SU-DHL-6 (cell line): ENCODE results near the gene LRIT3.
"Not testable (repeated sequence)": the region's sequence is repeated elsewhere in the genome, so short reads cannot be mapped to it uniquely, and the experiment has no call there.

ENCODE experiments used
- H2AFZ ChIP-seq: fragments of 200-600 bp; sonication (generic); 2 replicates; pipeline ENCODE4 v1.6.1; 2014; ENCODE audit warnings: low read depth, mild to moderate bottlenecking, moderate library complexity, mixed read lengths, antibody characterized with exemption, low read length; ENCODE audit not compliant: severe bottlenecking
- H3F3A ChIP-seq: fragments of 200-600 bp; shearing (Covaris generic); 2 replicates; pipeline ENCODE4 v1.6.0; 2016; ENCODE audit warnings: antibody characterized with exemption, mild to moderate bottlenecking; ENCODE audit not compliant: insufficient read depth
- H3K27ac ChIP-seq: fragments of 200-600 bp; sonication (generic); 2 replicates; pipeline ENCODE4 v1.5.1; 2016; ENCODE audit warnings: low read depth, mild to moderate bottlenecking, low read length, moderate library complexity, mixed read lengths
- H3K27me3 ChIP-seq: fragments of 200-600 bp; sonication (generic), shearing (Covaris generic); 2 replicates; pipeline ENCODE4 v1.6.0; 2014; ENCODE audit warnings: mild to moderate bottlenecking, low read length
- H3K36me3 ChIP-seq: fragments of 200-600 bp; sonication (generic); 2 replicates; pipeline ENCODE4 v1.6.1; 2014; ENCODE audit warnings: mild to moderate bottlenecking, low read length, mixed read lengths
- H3K4me2 ChIP-seq: fragments of 300-600, 200-600 bp; shearing (Covaris generic), sonication (generic); 2 replicates; pipeline ENCODE4 v1.6.0; 2014; ENCODE audit warnings: low read length, low read depth, mild to moderate bottlenecking; ENCODE audit not compliant: poor library complexity, severe bottlenecking
- H3K4me3 ChIP-seq: fragments of 200-600 bp; sonication (generic); 2 replicates; pipeline ENCODE4 v1.5.1; 2014; ENCODE audit warnings: antibody characterized with exemption, low read length, mild to moderate bottlenecking, mixed read lengths; ENCODE audit not compliant: insufficient read depth, poor library complexity, severe bottlenecking
- H3K79me2 ChIP-seq: fragments of 200-600 bp; sonication (generic); 2 replicates; pipeline ENCODE4 v1.6.1; 2014; ENCODE audit warnings: mild to moderate bottlenecking, low read length, moderate library complexity; ENCODE audit not compliant: insufficient read depth
- H3K9ac ChIP-seq: fragments of 200-600 bp; sonication (generic); 2 replicates; pipeline ENCODE4 v1.7.0; 2014; ENCODE audit warnings: mild to moderate bottlenecking, low read length
- H3K9me2 ChIP-seq: fragments of 200-600 bp; sonication (generic); replicated peaks from 2 replicates; pipeline ENCODE4 v1.6.1; 2014; ENCODE audit warnings: low read length; ENCODE audit not compliant: insufficient read depth
- H3K9me3 ChIP-seq: fragments of 200-600 bp; sonication (generic); 2 replicates; pipeline ENCODE4 v1.6.1; 2014; ENCODE audit warnings: low read length, mixed read lengths; ENCODE audit not compliant: insufficient read depth
- H4K20me1 ChIP-seq: fragments of 200-600 bp; sonication (generic); 2 replicates; pipeline ENCODE4 v1.6.1; 2014; ENCODE audit warnings: low read depth, mild to moderate bottlenecking, antibody characterized with exemption, low read length, moderate library complexity, mixed read lengths
- EZH2phosphoT487 ChIP-seq: fragments of 200-600 bp; sonication (generic), shearing (Covaris generic); conservative IDR thresholded peaks from 2 replicates; pipeline ENCODE4 v1.6.1; 2018; ENCODE audit warnings: mild to moderate bottlenecking, antibody characterized with exemption, low read length, moderate library complexity, mixed read lengths
- TF ChIP-seq, protein P1 (sequence below): fragments of 200-600 bp; sonication (generic); IDR thresholded peaks from one replicate; pipeline ENCODE4 v1.5.1; 2017; ENCODE audit warnings: antibody characterized with exemption, mild to moderate bottlenecking, low read length, moderate library complexity; ENCODE audit not compliant: insufficient read depth, poor library complexity, severe bottlenecking

LRIT3 gene

GRCh38 chr4:109846395-109847098 is 1.4 kb upstream of the LRIT3 start:
- no peaks in the 10 kb centered on the region for H3K36me3 ChIP-seq
- TF ChIP-seq, protein P1, sequence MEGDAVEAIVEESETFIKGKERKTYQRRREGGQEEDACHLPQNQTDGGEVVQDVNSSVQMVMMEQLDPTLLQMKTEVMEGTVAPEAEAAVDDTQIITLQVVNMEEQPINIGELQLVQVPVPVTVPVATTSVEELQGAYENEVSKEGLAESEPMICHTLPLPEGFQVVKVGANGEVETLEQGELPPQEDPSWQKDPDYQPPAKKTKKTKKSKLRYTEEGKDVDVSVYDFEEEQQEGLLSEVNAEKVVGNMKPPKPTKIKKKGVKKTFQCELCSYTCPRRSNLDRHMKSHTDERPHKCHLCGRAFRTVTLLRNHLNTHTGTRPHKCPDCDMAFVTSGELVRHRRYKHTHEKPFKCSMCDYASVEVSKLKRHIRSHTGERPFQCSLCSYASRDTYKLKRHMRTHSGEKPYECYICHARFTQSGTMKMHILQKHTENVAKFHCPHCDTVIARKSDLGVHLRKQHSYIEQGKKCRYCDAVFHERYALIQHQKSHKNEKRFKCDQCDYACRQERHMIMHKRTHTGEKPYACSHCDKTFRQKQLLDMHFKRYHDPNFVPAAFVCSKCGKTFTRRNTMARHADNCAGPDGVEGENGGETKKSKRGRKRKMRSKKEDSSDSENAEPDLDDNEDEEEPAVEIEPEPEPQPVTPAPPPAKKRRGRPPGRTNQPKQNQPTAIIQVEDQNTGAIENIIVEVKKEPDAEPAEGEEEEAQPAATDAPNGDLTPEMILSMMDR: no peak
- no peak for TF ChIP-seq EZH2phosphoT487
- no peaks in the 10 kb centered on the region for H3K9me3 ChIP-seq
- no peak overlapping the region for H2AFZ ChIP-seq
- no peak overlapping the region for H3K4me2 ChIP-seq
- H3F3A ChIP-seq: no peaks in the 10 kb centered on the region
- no peaks in the 10 kb centered on the region for H3K27me3 ChIP-seq
- H3K79me2 ChIP-seq: no peaks in the 10 kb centered on the region
- no peaks in the 10 kb centered on the region for H3K9me2 ChIP-seq
- H3K27ac ChIP-seq: no peak overlapping the region
- H3K4me3 ChIP-seq: no peak overlapping the region
- no peaks in the 10 kb centered on the region for H4K20me1 ChIP-seq
- no peak overlapping the region for H3K9ac ChIP-seq

DNA sequence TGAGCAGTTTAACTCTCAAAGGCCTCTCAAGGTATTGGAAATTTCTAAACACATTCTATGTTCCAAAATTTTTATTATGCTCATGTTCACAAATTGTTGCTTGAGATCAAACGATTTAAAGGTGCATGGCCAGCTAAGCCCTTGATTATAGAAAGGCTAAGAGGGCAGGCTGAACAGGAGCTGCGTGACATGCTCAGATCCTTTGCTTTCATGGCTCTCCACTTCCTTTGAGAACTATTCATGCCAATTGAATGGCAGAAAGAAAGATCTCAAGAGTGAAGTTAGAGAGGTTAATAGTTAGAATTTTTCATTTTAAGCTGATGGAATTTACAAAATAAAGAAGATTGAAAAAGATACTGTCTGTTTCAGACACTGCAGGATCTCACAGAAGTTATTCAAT is 594 bp downstream of the LRIT3 start:
- Histone ChIP-seq H3K27me3 (no peaks in the 10 kb centered on the region), H4K20me1 (no peaks in the 10 kb centered on the region), H3K27ac (no peak overlapping the region), H3K9me2 (no peaks in the 10 kb centered on the region), H3K4me3 (no peak overlapping the region), H3K9ac (no peak overlapping the region), H3K4me2 (no peak overlapping the region), H3K36me3 (no peaks in the 10 kb centered on the region), H2AFZ (no peak overlapping the region), H3F3A (no peaks in the 10 kb centered on the region), H3K9me3 (no peaks in the 10 kb centered on the region), H3K79me2 (no peaks in the 10 kb centered on the region)
- TF ChIP-seq, protein P1: no peak
- no peak for TF ChIP-seq EZH2phosphoT487

DNA sequence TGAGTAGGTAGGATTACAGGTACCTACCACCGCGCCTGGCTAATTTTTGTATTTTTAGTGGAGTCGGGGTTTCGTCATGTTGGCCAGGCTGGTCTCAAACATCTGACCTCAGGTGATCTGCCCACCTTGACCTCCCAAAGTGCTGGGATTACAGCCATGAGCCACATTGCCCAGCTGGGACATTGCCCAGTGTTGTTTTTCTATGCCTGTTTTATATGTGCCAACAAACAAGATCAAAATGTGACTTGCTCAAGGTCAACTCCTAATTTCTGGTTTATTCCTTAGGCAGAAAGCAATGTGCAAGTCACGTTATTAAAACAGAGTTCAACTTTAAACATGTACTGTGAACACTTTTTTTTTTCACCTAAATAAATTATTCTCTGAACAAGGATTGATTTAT is 2.7 kb downstream of the LRIT3 start:
- Histone ChIP-seq H3K79me2 (no peaks in the 10 kb centered on the region), H3K9ac (no peak overlapping the region), H3K27ac (no peak overlapping the region), H4K20me1 (no peaks in the 10 kb centered on the region), H2AFZ (no peak overlapping the region), H3K9me3 (no peaks in the 10 kb centered on the region), H3F3A (no peaks in the 10 kb centered on the region), H3K36me3 (no peaks in the 10 kb centered on the region), H3K9me2 (no peaks in the 10 kb centered on the region), H3K27me3 (no peaks in the 10 kb centered on the region), H3K4me3 (no peak overlapping the region), H3K4me2 (no peak overlapping the region)
- no peak for TF ChIP-seq EZH2phosphoT487

DNA sequence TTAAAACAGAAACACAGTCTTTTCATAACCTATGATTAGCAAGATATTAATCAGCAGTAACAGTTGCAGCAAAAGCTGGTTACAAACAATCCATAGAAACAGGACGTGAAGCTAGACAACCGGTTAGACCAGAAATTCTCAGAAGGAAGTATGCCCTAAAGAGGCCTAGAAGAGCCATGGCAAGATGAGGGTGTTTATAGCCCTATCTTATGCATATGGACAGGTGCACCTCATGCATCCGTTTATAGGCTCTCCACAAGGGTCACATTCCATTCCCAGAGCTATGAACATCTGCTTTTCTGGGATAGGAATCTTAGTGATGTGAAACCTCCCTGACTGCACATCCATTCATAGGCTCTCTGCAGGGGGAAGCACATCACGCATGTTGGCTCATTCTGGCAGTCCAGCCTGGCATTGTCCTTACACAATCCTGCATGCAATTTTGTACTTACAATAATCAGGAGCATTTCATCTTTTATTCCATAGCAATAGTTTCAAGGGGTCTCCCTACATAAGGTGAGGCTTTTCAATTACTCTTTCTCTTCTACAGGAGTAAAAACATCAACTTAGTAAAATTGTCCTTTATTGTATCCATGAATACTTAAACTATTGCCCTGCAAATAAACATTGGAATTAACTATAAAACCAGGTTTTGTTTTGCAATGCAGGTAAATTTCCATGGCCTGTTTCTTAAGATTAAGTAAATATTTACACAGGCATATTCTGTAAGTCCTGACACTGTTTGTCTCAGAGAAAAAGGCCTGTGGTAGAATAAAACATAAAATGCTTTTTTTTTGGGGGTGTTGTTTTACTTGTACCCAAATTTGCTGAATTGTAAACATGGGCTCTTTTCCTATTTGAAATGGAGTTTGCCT is 11.8 kb downstream of the LRIT3 start:
- not testable (repeated sequence) for H3K9me2 ChIP-seq, H4K20me1 ChIP-seq, H3K9me3 ChIP-seq, H2AFZ ChIP-seq, H3K4me3 ChIP-seq, H3K9ac ChIP-seq, H3F3A ChIP-seq, H3K4me2 ChIP-seq, H3K36me3 ChIP-seq, H3K27me3 ChIP-seq, H3K79me2 ChIP-seq, H3K27ac ChIP-seq
